HG03045 (cell line): ENCODE measurements around the gene SEMA4D.
A peak's percentile ranks its signal among the peaks of the same experiment; 100 is the strongest.

Experiments
- ATAC-seq: cut with Tn5 transposase; IDR thresholded peaks from one replicate; pipeline ENCODE4 v1.9.1; 2021; ENCODE audit warnings: mild to moderate bottlenecking, moderate library complexity; ENCODE audit not compliant: unreplicated experiment

The SEMA4D gene

DNA sequence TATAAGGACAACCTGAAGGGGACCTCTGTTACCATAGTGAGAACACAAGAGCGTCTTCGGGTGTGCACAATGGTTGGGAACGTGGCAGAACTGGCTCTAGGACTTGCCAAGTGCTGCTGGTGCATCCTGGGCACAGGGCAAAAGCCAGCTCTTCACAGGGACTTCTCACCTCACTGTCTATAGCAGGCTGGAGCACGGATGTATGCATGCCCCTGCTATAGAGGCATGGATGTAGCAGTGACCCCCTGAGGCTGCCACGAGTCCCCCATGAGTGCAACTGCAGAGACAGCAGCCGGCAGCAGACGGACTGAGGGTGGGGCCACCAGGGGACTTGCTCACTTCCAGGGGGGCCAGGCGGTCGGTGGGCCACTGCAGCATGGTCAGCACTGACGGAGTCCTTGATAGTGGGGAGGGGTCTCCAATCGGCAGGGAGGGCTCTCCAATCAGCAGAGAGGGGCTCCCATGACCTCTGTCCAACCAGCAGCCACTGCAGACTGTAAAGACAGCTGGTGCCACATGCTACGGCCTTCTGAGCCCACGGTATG is 64.9 kb downstream of the SEMA4D start:
- ATAC-seq: no peak

DNA sequence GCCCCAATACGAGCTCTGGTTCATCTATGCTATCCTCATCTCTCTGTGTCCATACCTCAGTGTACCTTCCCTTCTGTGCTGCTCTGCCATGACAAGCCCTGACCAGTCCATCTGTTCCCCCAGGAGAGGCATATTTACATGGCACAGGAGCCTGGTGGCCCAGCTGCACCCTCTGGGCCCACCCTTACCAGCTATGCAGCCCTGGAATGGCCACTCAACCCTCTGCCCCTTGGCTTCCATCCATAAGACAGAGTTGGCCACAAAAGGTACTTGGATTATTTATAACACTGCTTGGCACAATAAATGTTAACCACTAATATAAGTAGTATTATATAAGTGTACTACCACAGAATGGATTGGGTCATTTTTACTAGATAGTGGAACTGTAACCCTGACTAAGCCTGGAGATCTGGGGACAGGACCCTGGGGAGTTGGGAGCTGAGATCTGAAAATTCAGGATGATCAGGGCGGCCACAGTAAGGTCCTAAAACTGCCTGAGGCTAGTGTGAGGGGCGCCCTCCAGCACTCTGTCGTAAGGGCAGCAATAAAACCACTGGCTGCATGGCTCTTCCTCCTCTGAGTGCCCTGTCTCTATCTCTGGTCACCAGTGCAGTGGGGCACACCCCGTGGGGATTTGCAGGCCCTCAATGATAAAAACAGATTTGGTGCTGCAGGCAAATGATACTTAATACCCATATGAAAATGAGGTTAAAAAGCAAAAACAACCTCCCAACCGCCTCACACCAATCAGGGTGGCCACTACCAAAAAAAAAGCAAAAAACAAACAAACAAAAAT is 65.8 kb downstream of the SEMA4D start:
- ATAC-seq: no peak

- no peak for ATAC-seq
These were observed 66.9 kb downstream of the SEMA4D start for GRCh38 chr9:89430995-89431394.

DNA sequence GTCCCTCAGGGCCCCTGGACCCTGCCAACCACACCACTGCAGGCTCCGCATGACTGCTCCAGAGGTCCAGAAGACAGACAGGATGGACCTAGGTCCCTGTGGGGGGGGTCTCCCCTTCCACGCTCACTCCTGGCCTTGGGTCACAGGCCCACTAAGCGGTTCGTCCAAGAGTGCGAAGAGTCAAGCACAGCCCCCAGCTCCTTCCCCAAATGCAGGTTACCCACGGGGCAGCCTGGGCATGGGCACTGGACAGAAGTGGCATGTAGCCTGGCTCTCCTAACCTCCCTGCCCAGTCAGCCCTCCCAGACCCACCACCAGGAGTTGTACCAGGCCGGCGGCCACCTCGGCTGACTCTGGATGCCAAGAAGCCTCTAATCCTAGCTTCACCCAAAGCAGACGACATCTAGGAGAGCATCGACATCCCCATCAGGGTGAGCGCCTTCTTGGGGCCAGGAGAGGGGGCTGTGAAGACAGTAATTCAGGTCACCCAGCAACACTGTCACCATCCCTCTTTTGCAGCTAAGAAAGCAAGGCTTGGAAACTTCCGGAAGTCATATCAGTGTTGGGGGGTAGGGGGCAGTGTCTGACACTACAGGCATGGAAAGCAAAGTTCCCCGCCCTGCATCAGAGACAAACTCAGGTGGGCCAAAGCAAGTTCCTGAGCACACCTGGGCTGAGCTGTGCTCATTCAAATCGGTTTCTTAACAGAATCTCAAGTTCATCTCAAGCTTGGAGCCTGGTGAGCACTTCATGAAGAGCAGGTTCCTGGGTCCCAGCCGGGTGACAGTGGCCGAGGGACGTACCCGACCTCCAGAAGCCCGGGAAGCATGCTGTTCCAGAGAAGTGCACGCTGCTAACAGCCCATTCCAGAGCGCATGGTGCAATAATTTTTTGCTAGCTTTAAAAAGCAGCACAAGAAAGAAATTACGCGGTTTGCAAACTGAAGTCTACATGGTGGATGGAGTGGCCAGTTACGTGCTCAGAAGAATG is 68.7 kb downstream of the SEMA4D start:
- no peak for ATAC-seq

DNA sequence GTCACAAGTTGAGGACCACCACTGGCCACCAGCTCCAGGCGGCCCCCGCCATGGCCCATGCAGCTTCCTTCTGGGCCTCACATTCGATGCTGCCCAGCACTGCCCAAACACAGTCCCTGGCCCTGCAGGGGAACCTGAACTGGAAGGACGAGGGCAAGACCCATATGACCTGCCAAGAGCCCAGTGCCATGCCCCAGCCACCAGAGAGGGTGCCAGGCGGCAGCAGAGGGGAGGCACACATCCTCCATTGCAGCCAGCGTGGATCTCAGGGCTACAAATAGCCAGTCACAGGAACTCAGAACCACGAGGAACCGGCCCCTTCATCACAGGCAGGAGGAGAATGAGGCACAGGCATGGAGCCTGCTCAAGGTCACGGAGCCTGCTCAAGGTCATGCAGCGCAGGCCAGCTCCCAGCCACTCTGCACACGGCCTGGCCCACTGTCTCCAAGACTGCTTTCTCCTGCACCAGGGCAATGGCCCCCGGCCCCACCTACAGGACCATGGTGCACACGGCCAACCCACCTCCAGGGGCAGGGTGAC is 69.6 kb downstream of the SEMA4D start:
- ATAC-seq: no peak

GRCh38 chr9:89427621-89428221 is 70.2 kb downstream of the SEMA4D start:
- ATAC-seq: no peak

- peak; percentile 57 for ATAC-seq
These were observed 71.4 kb downstream of the SEMA4D start for GRCh38 chr9:89426384-89426961.

DNA sequence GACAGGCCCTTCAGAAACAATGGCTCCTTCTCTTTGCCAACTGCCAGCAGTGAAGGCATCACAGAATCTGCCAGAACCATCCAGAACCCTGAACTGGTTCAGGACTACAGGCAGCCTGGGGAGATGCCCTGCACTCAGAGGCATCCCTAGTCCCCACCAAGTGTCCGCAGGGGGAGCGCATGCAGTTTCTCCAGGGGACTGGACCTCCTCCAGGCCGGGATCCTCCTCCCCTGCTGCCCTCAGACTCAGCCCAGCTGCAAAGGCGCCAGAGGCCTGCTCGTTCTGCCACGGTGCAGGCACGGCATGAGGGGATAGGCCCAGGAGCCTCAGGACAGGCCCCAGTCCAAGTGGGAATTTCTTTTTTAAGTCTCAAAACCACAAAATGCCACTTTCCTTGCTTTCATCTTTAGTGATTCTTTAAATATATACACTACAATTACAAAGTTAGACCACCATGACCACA is 72.0 kb downstream of the SEMA4D start:
- peak; percentile 5 for ATAC-seq

DNA sequence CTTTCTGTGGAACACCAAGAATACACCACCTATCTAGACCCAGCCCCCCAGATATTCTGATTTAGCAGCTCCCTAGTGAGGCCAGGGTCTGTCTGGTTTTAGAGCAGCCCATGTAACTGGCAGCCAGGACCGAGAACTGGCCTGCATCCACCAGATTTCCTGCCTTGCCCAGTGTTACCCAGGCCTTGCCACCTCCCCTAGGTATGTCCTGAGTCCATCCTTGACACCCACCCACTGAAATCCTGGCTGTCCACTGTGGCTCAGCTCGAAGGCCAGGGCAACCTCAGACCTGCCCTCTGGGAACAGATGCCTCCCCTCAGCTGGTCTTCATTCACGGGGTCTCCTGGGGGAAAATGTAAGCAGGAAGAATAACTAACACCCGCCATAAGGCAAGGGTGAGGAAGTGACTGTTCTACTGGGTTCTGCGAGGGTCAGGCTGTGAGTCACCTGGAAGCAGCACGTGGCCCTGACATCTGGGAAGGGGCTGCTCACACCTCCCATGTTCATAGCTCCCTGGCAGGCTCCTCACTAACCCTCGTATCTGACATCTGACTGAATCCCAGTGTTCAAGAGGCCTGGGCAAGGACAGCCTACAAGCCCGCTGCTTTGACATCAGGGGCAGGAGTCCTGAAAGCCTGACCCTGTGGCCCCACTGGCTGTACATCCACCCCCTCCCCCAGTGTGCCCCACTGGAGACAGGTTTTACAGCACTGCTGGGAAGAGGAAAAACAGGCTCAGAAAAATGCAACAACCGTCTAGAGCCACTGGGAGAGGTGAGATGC is 72.7 kb downstream of the SEMA4D start:
- no peak for ATAC-seq

DNA sequence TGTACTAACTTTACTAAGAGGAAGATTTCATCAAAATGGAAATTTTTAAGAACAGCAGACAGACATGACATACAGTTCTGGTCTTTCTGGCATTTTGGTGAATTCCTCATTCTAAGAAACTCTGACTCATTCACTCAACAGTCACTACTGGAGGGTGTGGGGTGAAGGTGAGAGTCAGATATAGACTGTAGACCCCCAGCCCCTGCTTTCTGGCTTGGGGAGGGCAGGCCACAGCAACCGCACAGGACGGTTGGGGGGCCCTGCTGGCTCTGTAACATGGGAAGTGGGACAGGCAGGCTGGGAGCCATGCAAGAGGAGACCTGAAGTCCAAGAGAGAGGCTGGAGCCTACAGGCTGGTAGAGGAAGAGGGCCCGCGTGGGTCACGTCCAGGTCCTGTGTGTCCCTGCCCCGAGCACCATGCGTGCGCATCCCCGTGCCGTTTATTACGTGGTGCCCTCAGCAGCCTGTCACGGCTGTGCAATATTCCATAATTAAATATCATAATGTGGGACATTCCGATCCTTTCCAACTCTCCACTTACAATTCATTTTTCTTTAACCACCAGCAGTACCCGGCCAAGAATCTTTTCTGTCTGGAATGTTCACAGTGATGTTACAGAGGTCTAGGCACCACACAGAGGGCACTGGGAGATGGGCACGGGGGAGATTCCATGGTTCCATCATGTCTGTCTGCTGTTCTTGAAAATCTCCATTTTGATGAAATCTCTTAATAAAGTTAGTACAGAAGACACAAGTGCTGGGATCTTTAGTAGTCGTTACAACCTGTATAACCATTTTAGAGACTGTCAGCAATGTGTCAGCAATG is 75.5 kb downstream of the SEMA4D start:
- ATAC-seq: no peak

- ATAC-seq: no peak
These were observed 76.3 kb downstream of the SEMA4D start for GRCh38 chr9:89421595-89421994.

DNA sequence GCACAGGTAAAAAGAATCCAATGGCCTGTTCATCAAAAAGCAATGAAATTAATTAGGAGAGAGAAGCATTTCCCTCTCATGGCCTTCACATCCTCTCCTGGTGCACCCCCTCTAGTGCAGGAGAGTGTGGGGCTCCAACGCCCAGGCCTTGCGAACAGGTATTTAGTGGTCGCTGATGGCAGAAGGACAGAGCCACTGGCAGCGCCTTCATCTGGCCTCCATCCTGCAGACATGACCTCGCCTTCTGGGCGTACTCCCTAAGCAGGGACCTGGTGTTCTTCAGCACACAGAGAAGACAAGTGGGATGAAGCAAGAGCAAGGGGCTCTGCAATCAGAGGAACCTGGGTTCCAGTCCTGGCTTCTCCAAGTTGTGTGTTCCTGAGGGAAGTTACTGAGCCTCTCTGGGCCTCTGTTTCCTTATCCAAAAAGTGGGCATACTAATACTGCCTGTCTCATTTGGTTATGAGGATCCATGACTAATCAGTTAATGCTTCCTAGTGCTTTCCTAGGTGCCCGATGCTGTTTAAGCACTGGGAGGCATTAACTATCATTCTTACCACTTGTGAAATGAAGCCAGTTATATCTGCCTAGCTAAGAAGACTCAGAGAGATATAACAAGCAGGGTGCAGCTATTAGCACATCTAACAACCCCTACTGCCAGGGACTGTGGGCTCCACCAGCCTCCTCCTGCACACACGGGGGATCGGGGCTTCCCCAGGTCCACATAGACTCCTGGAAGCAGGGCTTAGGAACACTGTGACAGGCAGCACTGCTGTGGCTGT is 77.3 kb downstream of the SEMA4D start:
- ATAC-seq: no peak

- ATAC-seq: no peak
These were observed 77.9 kb downstream of the SEMA4D start for GRCh38 chr9:89419978-89420394.

DNA sequence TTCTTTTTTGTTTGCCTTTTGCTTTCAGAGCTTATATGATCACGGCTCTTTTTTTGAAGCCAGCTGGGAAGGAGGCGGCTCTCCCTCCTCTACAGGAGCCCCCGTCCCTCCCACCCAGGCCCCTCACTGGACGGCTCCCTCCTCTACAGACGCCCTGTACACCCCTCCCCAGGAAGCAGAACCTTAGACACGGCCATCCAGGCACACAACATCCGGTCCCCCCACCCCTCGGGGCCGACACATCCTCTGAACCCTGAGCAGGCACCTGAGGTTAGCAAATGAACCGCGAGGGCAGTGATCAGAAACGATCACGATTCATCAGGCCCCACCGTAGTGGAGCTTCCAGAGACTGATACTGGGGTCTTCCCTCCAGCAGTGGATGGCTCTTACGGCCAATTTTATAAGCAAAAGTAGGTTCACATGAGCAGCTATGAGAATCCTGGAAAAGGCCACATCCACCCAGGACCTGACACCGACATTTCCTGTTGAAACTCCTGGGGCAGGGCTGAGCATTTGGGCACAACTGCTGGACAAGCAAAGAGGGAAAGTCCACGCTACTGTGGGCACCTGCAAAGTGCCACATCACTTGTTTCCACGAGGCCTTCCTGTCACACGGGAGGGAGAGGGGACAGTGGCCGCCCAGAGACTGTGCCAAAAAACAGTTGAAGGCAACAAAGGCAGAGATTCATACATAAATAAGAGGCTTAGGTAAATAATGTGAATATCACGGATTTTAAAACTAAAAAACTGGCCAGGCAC is 78.9 kb downstream of the SEMA4D start:
- ATAC-seq: peak; percentile 44

GRCh38 chr9:89418474-89418845 is 79.5 kb downstream of the SEMA4D start:
- ATAC-seq: no peak

GRCh38 chr9:89417832-89418473 is 80.0 kb downstream of the SEMA4D start:
- ATAC-seq: no peak
